GM20000 (cell line): ENCODE results near the gene ETNK1.
"Not testable (repeated sequence)": the region's sequence is repeated elsewhere in the genome, so short reads cannot be mapped to it uniquely, and the experiment has no call there.

Experiments used
- DNase-seq: peaks from one replicate; pipeline ENCODE4 v3.0.0; 2012; ENCODE audit warnings: low spot score
- TF ChIP-seq, protein P1 (sequence below): IDR thresholded peaks from 2 replicates; pipeline ENCODE4 v1.5.1; 2012; ENCODE audit warnings: mild to moderate bottlenecking, control low read depth; ENCODE audit errors: extremely low read depth, missing control alignments

The ETNK1 gene, protein sequence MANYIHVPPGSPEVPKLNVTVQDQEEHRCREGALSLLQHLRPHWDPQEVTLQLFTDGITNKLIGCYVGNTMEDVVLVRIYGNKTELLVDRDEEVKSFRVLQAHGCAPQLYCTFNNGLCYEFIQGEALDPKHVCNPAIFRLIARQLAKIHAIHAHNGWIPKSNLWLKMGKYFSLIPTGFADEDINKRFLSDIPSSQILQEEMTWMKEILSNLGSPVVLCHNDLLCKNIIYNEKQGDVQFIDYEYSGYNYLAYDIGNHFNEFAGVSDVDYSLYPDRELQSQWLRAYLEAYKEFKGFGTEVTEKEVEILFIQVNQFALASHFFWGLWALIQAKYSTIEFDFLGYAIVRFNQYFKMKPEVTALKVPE

DNA sequence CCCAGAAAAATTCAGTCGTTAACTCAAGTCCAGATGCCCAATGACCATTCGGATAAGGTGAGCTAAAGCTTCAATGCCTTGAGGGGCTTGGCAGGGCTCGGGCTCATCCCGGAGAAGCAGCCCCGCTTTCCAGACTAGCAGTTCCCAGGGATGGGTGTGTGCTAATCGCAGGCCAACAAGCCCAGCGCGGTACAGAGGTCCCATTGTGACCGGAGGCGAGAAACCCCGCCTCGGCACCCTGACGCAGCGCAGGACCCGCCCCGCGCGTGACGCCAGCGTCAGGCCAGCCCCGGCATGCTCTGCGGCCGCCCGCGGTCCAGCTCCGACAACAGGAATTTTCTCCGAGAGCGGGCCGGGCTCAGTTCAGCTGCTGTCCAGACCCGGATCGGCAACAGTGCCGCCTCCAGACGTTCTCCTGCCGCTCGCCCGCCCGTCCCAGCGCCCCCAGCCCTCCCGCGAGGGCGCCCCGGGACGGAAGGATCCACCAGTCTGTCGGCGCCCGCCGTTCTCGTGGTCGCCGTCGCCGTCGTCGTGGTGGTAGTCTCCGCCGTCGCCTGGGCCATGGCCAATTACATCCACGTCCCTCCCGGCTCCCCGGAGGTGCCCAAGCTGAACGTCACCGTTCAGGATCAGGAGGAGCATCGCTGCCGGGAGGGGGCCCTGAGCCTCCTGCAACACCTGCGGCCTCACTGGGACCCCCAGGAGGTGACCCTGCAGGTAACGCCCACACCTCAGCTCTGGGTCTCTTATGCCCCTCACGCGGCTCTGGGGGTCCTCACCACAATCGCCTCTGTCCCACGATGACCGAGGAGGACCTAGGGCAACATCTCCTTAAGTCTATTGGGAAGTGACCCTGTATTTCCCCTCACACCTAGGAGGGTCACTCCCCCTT lies at the start of gene ETNK1:
Gene ETNK1 (plus strand): TSS at position 302 of the 892 bp plus-strand sequence. CDS start 260 bp downstream, at position 562.
- peak; percentile 87 for DNase-seq
- TF ChIP-seq, protein P1, sequence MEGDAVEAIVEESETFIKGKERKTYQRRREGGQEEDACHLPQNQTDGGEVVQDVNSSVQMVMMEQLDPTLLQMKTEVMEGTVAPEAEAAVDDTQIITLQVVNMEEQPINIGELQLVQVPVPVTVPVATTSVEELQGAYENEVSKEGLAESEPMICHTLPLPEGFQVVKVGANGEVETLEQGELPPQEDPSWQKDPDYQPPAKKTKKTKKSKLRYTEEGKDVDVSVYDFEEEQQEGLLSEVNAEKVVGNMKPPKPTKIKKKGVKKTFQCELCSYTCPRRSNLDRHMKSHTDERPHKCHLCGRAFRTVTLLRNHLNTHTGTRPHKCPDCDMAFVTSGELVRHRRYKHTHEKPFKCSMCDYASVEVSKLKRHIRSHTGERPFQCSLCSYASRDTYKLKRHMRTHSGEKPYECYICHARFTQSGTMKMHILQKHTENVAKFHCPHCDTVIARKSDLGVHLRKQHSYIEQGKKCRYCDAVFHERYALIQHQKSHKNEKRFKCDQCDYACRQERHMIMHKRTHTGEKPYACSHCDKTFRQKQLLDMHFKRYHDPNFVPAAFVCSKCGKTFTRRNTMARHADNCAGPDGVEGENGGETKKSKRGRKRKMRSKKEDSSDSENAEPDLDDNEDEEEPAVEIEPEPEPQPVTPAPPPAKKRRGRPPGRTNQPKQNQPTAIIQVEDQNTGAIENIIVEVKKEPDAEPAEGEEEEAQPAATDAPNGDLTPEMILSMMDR, result no peak

DNA sequence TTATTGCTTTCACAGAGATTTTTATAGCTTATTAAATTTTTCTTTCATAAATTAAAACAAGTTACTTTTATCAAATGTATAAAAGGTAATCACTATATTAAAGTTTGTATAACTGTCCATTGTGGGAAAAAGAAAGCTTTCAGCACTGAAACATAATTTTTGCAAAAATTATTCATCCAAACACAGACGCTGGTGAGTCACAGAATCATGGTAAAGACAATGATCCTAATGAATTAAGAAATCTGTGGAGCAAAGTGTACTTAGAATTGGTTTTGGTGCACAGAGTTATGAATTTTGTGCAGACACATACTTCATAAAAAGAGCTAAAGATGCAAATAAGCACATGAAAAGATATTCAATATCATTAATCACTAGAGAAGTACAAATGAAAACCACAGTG lies 48.9 kb upstream of the ETNK1 start:
- DNase-seq, result no peak
- TF ChIP-seq, protein P1, result no peak

DNA sequence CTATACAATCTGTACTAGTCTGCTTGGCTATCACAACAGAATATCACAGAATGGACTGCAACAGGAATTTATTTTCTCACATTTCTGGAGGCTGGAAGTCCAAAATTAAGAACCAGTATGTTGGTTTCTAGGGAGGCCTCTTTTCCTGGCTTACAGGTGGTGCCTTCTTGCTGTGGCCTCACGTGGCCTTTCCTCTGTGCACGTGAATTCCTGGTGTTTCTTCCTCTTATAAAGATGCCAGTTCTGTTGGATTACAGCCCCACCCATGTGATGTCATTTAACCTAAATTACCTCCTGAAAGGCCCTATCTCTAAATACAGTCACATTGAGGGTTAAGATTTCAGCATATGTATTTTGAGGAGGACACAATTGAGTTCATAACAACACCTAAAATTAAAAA lies 48.5 kb upstream of the ETNK1 start:
- no peak for DNase-seq
- TF ChIP-seq, protein P1, result no peak

DNA sequence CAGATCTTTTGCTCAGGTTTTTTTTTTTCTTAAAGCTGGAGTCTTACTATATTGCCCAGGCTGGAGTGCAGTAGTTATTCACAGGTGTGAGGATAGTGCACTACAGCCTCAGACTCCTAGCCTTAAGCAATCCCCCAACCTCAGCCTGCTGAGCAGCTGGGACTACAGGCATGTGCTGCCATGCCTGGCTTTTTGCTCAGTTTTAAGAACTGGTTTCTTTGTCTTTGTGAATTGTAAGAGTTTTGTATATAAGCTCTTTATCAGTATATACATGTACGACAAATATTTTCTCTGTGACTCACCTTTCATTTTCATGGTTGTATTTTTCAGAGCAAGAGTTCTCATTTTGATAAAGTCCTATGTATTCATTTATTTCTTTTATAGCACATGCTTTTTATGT lies 47.3 kb upstream of the ETNK1 start:
- TF ChIP-seq, protein P1, result no peak
- no peak for DNase-seq

DNA sequence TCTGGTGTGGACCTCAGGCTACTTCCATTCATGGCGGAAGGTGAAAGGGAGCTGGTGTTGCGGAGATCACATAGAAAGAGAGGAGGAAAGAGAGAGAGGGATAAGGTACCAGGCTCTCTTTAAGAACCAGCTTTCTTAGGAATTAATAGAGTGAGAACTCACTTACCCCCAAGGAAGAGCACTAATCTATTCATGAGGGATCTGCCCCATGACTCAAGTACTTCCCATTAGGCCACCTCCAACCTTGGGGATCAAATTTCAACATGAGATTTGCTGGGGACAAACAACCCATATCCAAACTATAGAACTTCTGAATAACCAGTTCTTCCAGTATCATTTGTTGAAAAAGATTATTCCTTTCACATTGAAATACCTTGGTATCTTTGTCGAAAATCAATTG lies 46.6 kb upstream of the ETNK1 start:
- DNase-seq, result no peak
- TF ChIP-seq, protein P1, result no peak

DNA sequence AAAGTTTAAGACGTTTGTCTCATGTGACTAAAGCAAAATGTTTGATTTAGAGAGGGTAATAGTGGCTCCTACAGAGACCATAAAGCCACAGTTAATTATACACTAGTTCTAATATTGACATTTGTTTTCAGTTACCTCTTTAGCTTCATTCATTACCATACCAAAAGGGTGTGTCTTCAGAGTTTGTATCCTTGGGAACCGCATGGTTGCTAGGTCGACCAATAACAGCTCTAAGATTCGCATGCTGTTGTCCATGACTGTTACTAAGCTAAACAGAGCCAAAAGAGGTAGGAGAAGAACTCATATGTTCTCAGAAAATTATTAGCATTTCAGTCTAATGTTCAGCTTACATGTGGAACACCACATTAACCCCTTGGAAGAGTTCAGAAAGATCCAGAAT lies 36.2 kb upstream of the ETNK1 start:
- TF ChIP-seq, protein P1, result no peak

DNA sequence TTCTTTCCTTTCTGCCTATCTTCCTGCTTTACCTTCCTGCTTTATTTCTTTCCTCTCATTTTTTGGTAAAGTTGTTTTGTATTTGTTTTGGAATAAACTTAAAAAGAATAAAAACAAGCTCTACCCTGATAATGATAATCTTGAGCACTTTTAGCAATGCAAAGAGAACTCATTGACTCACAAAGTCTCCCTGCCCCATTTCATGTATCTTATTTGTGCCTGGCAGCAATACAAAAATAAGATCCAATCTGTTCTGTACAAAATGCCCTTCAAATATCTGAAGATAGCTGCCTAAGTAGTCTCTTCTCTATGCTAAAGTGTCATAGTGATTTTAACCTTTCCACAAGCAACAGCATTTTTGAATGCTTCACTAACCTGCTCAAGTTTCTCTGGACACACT lies 31.1 kb upstream of the ETNK1 start:
- no peak for DNase-seq
- TF ChIP-seq, protein P1, result no peak

More for the DNA sequence above, 36.2 kb upstream of the ETNK1 start:
- no peak for DNase-seq

DNA sequence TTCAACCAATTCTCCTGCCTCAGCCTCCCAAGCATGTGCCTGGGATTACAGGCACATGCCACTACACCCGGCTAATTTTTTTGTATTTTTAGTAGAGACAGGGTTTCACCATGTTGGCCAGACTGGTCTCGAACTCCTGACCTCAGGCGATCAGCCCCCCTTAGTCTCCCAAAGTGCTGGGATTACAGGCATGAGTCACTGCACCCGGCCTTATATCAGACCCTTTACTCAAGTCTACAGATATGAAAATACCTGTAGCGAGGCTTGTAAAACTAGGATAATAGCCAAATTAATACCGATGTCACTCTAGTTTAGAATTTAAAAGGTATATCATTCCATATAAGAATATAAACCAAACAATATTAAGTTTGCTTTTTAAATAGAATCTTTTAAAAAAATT lies 27.4 kb upstream of the ETNK1 start:
- DNase-seq, result not testable (repeated sequence)
